GM12878 (cell line): ENCODE results near the gene MAK. TPM values are rescaled to one million over a fixed set of nuclear protein-coding genes. Genes with fewer than 3 reads are reported as not detected.

Experiments
- CREM ChIP-seq: IDR thresholded peaks from 2 replicates; pipeline ENCODE4 v1.6.1; 2014; ENCODE audit warnings: antibody characterized with exemption, low read depth
- JUNB ChIP-seq: IDR thresholded peaks from 2 replicates; pipeline ENCODE4 v1.6.1; 2016; ENCODE audit warnings: antibody characterized with exemption, mild to moderate bottlenecking
- LARP7 ChIP-seq: fragments of 450-650 bp; IDR thresholded peaks from 2 replicates; pipeline ENCODE4 v1.6.1; 2017; ENCODE audit warnings: mild to moderate bottlenecking
- MXI1 ChIP-seq: fragments of 150-350 bp; IDR thresholded peaks from 2 replicates; pipeline ENCODE4 v1.6.1; 2011; ENCODE audit warnings: low read depth, mild to moderate bottlenecking, inconsistent platforms, low read length, improper control_type of control experiment
- NFIC ChIP-seq: IDR thresholded peaks from 2 replicates; pipeline ENCODE4 v1.6.1; 2012; ENCODE audit warnings: low read depth, mild to moderate bottlenecking, inconsistent platforms, low read length, moderate library complexity
- NRF1 ChIP-seq: conservative IDR thresholded peaks from 2 replicates; pipeline ENCODE4 v1.6.1; 2011; ENCODE audit warnings: mild to moderate bottlenecking, low read depth, low read length, improper control_type of control experiment
- PML ChIP-seq: IDR thresholded peaks from 2 replicates; pipeline ENCODE4 v1.6.1; 2012; ENCODE audit warnings: low read length, inconsistent platforms
- RAD51 ChIP-seq: fragments of 450-650 bp; IDR thresholded peaks from 2 replicates; pipeline ENCODE4 v1.6.1; 2016; ENCODE audit warnings: moderate library complexity, mild to moderate bottlenecking, inconsistent platforms
- RBBP5 ChIP-seq: fragments of 200-600 bp; sonication (generic); conservative IDR thresholded peaks from 2 replicates; pipeline ENCODE4 v1.6.1; 2016
- RFX5 ChIP-seq: IDR thresholded peaks from 2 replicates; pipeline ENCODE4 v1.6.1; 2011; ENCODE audit warnings: low read depth, low read length, improper control_type of control experiment
- SREBF2 ChIP-seq: IDR thresholded peaks from 2 replicates; pipeline ENCODE4 v1.6.1; 2012; ENCODE audit warnings: mild to moderate bottlenecking, low read length
- SUZ12 ChIP-seq: fragments of 200-600 bp; sonication (generic); IDR thresholded peaks from one replicate; pipeline ENCODE4 v1.6.1; 2018; ENCODE audit warnings: antibody characterized with exemption, mild to moderate bottlenecking; ENCODE audit not compliant: unreplicated experiment
- TAF1 ChIP-seq: IDR thresholded peaks from 2 replicates; pipeline ENCODE4 v1.6.1; 2011; ENCODE audit warnings: mild to moderate bottlenecking, low read depth, low read length, borderline replicate concordance
- polyA plus RNA-seq, 11 experiments: library from polyadenylated mRNA; depleted of rRNA in 4 of 11; unstranded in 6 of 11; stranded (reverse) in 5 of 11; fragments of >200 nt; fragmentation: Nextera tagmentation in 4 of 11; fragmentation: Illumina TruSeq in 1 of 11; extraction: Ambion mirVana in 4 of 11; extraction: Trizol in 1 of 11; gene quantifications; 1 replicate in 1 of 11; 2 replicates in 10 of 11; pipeline versions ENCODE4 v1.2.1 to v1.2.3, GENCODE V29; 2011 to 2016; ENCODE audit warnings: inconsistent platforms in 2 of 11, missing spikeins in 2 of 11, low read depth in 1 of 11
- total RNA-seq, 4 experiments: library from RNA; depleted of rRNA in 3 of 4; stranded (reverse); fragments of >200 nt in 3 of 4; fragmentation: Illumina TruSeq in 1 of 4; extraction: Trizol in 1 of 4; gene quantifications; 2 replicates each; pipeline versions ENCODE4 v1.2.1 to v1.2.3, GENCODE V29; 2013 to 2021
- TF ChIP-seq, protein P1 (sequence below): IDR thresholded peaks from 2 replicates; pipeline ENCODE4 v1.6.1; 2012; ENCODE audit warnings: improper control_type of control experiment, low read depth, low read length; ENCODE audit not compliant: insufficient replicate concordance
- TF ChIP-seq, protein P2 (sequence below): fragments of 450-650 bp; IDR thresholded peaks from 2 replicates; pipeline ENCODE4 v1.6.1; 2017; ENCODE audit warnings: mild to moderate bottlenecking, moderate library complexity
- TF ChIP-seq, protein P3 (sequence below): IDR thresholded peaks from 2 replicates; pipeline ENCODE4 v1.6.1; 2012; ENCODE audit warnings: low read depth, low read length, improper control_type of control experiment
- TF ChIP-seq, protein P4 (sequence below): fragments of 450-650 bp; IDR thresholded peaks from 2 replicates; pipeline ENCODE4 v1.6.1; 2017; ENCODE audit warnings: low read depth, mild to moderate bottlenecking, moderate library complexity
- TF ChIP-seq, protein P5 (sequence below): IDR thresholded peaks from 2 replicates; pipeline ENCODE4 v1.6.1; 2011; ENCODE audit warnings: low read depth, mild to moderate bottlenecking, low read length, moderate library complexity, borderline replicate concordance; ENCODE audit errors: extremely low read depth

Gene MAK
- total and polyA plus RNA-seq, 10 of the 15 experiments (the other 5 are each of a cell fraction or from before 2014, with no cell fraction given): 0.01 to 0.90 (median 0.13) TPM; not detected in 1

DNA sequence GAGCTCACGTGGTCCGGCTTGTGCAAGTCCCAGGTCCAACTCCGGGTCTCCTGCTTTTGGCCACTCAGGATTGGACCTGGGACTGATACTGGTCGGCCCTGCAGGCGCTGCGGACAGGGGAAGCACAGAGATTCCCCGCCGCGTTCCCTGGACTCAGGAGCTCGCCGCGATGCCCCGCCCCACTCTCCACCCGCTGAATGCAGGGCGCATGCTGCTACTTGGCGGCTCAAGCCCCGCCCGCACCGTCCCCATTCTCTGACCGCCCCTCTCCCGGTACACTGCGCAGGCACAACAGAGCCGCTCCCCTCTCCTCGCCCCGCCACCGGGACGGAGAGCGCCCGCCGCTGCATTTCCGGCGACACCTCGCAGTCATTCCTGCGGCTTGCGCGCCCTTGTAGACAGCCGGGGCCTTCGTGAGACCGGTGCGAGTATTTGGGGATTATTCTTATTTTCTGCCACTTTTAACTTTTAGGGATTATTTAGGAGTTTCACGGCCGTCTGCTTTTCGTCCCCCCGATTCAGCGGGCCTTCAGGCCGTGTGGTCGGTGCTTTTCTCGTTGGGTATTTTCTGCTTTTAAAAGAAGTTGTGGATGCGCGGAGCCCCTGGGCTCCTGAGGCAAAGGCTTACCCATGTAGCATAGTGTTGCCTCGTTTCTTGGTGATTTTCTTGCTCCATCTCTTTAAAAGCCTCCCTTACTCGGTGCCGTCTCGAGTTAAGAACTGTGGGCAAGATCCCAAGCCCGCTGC, 115.3 kb downstream of the MAK start, which contains the start of gene TMEM14C (continued):
- TF ChIP-seq, protein P1, sequence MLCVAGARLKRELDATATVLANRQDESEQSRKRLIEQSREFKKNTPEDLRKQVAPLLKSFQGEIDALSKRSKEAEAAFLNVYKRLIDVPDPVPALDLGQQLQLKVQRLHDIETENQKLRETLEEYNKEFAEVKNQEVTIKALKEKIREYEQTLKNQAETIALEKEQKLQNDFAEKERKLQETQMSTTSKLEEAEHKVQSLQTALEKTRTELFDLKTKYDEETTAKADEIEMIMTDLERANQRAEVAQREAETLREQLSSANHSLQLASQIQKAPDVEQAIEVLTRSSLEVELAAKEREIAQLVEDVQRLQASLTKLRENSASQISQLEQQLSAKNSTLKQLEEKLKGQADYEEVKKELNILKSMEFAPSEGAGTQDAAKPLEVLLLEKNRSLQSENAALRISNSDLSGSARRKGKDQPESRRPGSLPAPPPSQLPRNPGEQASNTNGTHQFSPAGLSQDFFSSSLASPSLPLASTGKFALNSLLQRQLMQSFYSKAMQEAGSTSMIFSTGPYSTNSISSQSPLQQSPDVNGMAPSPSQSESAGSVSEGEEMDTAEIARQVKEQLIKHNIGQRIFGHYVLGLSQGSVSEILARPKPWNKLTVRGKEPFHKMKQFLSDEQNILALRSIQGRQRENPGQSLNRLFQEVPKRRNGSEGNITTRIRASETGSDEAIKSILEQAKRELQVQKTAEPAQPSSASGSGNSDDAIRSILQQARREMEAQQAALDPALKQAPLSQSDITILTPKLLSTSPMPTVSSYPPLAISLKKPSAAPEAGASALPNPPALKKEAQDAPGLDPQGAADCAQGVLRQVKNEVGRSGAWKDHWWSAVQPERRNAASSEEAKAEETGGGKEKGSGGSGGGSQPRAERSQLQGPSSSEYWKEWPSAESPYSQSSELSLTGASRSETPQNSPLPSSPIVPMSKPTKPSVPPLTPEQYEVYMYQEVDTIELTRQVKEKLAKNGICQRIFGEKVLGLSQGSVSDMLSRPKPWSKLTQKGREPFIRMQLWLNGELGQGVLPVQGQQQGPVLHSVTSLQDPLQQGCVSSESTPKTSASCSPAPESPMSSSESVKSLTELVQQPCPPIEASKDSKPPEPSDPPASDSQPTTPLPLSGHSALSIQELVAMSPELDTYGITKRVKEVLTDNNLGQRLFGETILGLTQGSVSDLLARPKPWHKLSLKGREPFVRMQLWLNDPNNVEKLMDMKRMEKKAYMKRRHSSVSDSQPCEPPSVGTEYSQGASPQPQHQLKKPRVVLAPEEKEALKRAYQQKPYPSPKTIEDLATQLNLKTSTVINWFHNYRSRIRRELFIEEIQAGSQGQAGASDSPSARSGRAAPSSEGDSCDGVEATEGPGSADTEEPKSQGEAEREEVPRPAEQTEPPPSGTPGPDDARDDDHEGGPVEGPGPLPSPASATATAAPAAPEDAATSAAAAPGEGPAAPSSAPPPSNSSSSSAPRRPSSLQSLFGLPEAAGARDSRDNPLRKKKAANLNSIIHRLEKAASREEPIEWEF: no peak
- TF ChIP-seq SUZ12 (no peak), RBBP5 (no peak; the same call in 1 of the 2 replicates), RAD51 (peak; percentile 85; the same call in 1 of the 2 replicates), TAF1 (peak; percentile 81; the same call in 1 of the 2 replicates), PML (peak; percentile 90; the same call in 1 of the 2 replicates), MXI1 (peak; percentile 74), NRF1 (peak; percentile 63), RFX5 (no peak), SREBF2 (no peak), LARP7 (peak; percentile 76; the same call in 1 of the 2 replicates), JUNB (no peak), CREM (no peak; the same call in 1 of the 2 replicates), NFIC (no peak)
- TF ChIP-seq, protein P2, sequence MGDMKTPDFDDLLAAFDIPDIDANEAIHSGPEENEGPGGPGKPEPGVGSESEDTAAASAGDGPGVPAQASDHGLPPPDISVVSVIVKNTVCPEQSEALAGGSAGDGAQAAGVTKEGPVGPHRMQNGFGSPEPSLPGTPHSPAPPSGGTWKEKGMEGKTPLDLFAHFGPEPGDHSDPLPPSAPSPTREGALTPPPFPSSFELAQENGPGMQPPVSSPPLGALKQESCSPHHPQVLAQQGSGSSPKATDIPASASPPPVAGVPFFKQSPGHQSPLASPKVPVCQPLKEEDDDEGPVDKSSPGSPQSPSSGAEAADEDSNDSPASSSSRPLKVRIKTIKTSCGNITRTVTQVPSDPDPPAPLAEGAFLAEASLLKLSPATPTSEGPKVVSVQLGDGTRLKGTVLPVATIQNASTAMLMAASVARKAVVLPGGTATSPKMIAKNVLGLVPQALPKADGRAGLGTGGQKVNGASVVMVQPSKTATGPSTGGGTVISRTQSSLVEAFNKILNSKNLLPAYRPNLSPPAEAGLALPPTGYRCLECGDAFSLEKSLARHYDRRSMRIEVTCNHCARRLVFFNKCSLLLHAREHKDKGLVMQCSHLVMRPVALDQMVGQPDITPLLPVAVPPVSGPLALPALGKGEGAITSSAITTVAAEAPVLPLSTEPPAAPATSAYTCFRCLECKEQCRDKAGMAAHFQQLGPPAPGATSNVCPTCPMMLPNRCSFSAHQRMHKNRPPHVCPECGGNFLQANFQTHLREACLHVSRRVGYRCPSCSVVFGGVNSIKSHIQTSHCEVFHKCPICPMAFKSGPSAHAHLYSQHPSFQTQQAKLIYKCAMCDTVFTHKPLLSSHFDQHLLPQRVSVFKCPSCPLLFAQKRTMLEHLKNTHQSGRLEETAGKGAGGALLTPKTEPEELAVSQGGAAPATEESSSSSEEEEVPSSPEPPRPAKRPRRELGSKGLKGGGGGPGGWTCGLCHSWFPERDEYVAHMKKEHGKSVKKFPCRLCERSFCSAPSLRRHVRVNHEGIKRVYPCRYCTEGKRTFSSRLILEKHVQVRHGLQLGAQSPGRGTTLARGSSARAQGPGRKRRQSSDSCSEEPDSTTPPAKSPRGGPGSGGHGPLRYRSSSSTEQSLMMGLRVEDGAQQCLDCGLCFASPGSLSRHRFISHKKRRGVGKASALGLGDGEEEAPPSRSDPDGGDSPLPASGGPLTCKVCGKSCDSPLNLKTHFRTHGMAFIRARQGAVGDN: no peak
- TF ChIP-seq, protein P3, sequence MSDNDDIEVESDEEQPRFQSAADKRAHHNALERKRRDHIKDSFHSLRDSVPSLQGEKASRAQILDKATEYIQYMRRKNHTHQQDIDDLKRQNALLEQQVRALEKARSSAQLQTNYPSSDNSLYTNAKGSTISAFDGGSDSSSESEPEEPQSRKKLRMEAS: peak; percentile 72
- TF ChIP-seq, protein P4, sequence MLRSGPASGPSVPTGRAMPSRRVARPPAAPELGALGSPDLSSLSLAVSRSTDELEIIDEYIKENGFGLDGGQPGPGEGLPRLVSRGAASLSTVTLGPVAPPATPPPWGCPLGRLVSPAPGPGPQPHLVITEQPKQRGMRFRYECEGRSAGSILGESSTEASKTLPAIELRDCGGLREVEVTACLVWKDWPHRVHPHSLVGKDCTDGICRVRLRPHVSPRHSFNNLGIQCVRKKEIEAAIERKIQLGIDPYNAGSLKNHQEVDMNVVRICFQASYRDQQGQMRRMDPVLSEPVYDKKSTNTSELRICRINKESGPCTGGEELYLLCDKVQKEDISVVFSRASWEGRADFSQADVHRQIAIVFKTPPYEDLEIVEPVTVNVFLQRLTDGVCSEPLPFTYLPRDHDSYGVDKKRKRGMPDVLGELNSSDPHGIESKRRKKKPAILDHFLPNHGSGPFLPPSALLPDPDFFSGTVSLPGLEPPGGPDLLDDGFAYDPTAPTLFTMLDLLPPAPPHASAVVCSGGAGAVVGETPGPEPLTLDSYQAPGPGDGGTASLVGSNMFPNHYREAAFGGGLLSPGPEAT: peak; percentile 98
- TF ChIP-seq, protein P5, sequence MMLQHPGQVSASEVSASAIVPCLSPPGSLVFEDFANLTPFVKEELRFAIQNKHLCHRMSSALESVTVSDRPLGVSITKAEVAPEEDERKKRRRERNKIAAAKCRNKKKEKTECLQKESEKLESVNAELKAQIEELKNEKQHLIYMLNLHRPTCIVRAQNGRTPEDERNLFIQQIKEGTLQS: no peak
